GM19238 (cell line): ENCODE results near the gene ALDOC.
"Not testable (repeated sequence)": the region's sequence is repeated elsewhere in the genome, so short reads cannot be mapped to it uniquely, and the experiment has no call there.

Experiments used
- DNase-seq: peaks from one replicate; pipeline ENCODE4 v3.0.0; 2011; ENCODE audit warnings: low spot score; ENCODE audit not compliant: insufficient read length

ALDOC gene

GRCh38 chr17:28576758-28577465 is at the start of gene ALDOC:
TSS of gene ALDOC (minus strand) at chr17:28576895. CDS start at chr17:28575532, 1,363 bp downstream.
- peak; percentile 96 for DNase-seq

- no peak for DNase-seq
These were observed 47.5 kb upstream of the ALDOC start for GRCh38 chr17:28624148-28624547.

GRCh38 chr17:28623696-28624095 is 47.0 kb upstream of the ALDOC start:
- no peak for DNase-seq

- DNase-seq = no peak
These were observed 45.5 kb upstream of the ALDOC start for GRCh38 chr17:28622186-28622585.

- DNase-seq = no peak
These were observed 43.3 kb upstream of the ALDOC start for GRCh38 chr17:28620010-28620409.

GRCh38 chr17:28618464-28618863 is 41.8 kb upstream of the ALDOC start:
- DNase-seq = no peak

- no peak for DNase-seq
These were observed 39.6 kb upstream of the ALDOC start for GRCh38 chr17:28616281-28616680.

- no peak for DNase-seq
These were observed 38.7 kb upstream of the ALDOC start for GRCh38 chr17:28615260-28615940.

- no peak for DNase-seq
These were observed 37.3 kb upstream of the ALDOC start, which contains the start of gene RSKR for GRCh38 chr17:28613931-28614381. TSS of gene RSKR (minus strand) at chr17:28614185. CDS start at chr17:28614161, 24 bp downstream.

- DNase-seq = no peak
These were observed 36.5 kb upstream of the ALDOC start for GRCh38 chr17:28612936-28613872.

GRCh38 chr17:28612531-28612930 is 35.8 kb upstream of the ALDOC start:
- DNase-seq = no peak

- no peak for DNase-seq
These were observed 33.7 kb upstream of the ALDOC start for GRCh38 chr17:28610376-28610775.

GRCh38 chr17:28604031-28604430 is 27.3 kb upstream of the ALDOC start:
- not testable (repeated sequence) for DNase-seq

GRCh38 chr17:28599311-28600184 is 22.9 kb upstream of the ALDOC start:
- DNase-seq = peak; percentile 58

GRCh38 chr17:28598799-28599310 is 22.2 kb upstream of the ALDOC start, which contains the start of gene SPAG5:
TSS of gene SPAG5 (minus strand) at chr17:28599025. CDS start at chr17:28598946, 79 bp downstream.
- DNase-seq = peak; percentile 97

- DNase-seq = no peak
These were observed 21.7 kb upstream of the ALDOC start for GRCh38 chr17:28598389-28598788.

GRCh38 chr17:28597606-28598383 is 21.1 kb upstream of the ALDOC start:
- no peak for DNase-seq

- DNase-seq = no peak
These were observed 15.6 kb upstream of the ALDOC start for GRCh38 chr17:28592260-28592659.

GRCh38 chr17:28585851-28586250 is 9.2 kb upstream of the ALDOC start:
- DNase-seq = no peak
